GM20000 (cell line): Measurements from ENCODE around the gene PPP1R7.

Experiments
- DNase-seq: peaks from one replicate; pipeline ENCODE4 v3.0.0; 2012; ENCODE audit warnings: low spot score
- CTCF ChIP-seq: IDR thresholded peaks from 2 replicates; pipeline ENCODE4 v1.5.1; 2012; ENCODE audit warnings: mild to moderate bottlenecking, control low read depth; ENCODE audit errors: extremely low read depth, missing control alignments

PPP1R7 gene

GRCh38 chr2:241150660-241151530 lies 628 bp downstream of the PPP1R7 start:
- no peak for DNase-seq
- no peak for TF ChIP-seq CTCF

- no peak for DNase-seq
- no peak for TF ChIP-seq CTCF
Measured at GRCh38 chr2:241151934-241152660, 1.8 kb downstream of the PPP1R7 start.

DNA sequence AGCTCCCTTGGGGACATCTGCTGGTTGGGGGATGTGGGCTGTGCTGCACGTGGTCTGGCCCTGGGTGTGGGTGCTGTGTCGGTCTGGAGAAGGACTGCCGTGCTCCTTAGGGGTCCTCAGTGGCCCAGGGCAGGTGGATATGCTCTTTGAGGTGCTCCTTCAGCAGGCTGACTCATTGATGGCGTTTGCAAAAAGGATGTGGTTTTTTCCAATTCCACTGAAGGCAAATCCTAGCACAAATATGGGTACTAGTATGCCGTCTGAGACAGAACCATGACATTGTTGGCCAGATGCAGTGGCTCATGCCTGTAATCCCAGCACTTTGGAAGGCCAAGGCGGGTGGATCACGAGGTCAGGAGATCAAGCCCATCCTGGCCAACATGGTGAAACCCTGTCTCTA lies 3.3 kb downstream of the PPP1R7 start:
- no peak for DNase-seq
- no peak for TF ChIP-seq CTCF

GRCh38 chr2:241154915-241155314 lies 4.6 kb downstream of the PPP1R7 start:
- TF ChIP-seq CTCF: no peak
- DNase-seq: no peak

- DNase-seq: no peak
- no peak for TF ChIP-seq CTCF
Measured at GRCh38 chr2:241155936-241156335, 5.7 kb downstream of the PPP1R7 start.

DNA sequence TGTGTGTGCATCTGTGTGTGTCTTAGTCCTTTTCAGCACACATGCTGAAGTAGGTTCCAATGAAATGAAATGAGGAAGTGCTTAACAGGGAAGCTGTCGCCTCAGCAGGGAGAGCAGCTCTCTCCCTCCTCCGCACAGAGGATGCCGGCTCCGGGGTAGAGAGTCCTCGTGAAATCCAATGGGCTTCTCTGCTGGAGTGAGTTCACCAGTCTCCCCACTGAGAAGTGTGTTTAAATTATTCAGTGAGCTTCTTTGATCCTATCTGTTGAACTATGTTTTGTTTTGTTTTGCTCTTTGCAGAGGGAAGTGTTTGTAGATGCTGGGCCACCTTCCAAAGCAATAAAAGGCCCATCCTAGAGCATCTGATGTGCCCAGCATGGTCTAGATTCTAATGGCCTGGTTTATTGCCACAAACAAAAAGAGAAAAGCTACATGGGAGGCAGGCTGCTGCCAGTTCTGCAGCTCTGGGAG lies 6.7 kb downstream of the PPP1R7 start:
- TF ChIP-seq CTCF: no peak
- no peak for DNase-seq
